OCI-LY1 (cell line): ENCODE results near the gene SERPINB8.
A peak's percentile ranks its signal among the peaks of the same experiment; 100 is the strongest.

Experiments used
- H2AFZ ChIP-seq: fragments of 200-600 bp; sonication (generic), shearing (Covaris generic); 2 replicates; pipeline ENCODE4 v1.6.0; 2014; ENCODE audit warnings: antibody characterized with exemption, mild to moderate bottlenecking, low read length
- H3F3A ChIP-seq: fragments of 200-600 bp; sonication (generic), shearing (Covaris generic); 2 replicates; pipeline ENCODE4 v1.6.0; 2014; ENCODE audit warnings: mild to moderate bottlenecking, antibody characterized with exemption, low read length, moderate library complexity; ENCODE audit not compliant: insufficient read depth
- H3K27ac ChIP-seq: fragments of 200-600 bp; sonication (generic); 2 replicates; pipeline ENCODE4 v1.5.1; 2014; ENCODE audit warnings: low read length, mixed run types, mild to moderate bottlenecking, low read depth; ENCODE audit not compliant: poor library complexity, severe bottlenecking
- H3K27me3 ChIP-seq: fragments of 200-600 bp; sonication (generic); 2 replicates; pipeline ENCODE4 v1.6.0; 2014; ENCODE audit warnings: antibody characterized with exemption, mild to moderate bottlenecking, low read length, moderate library complexity; ENCODE audit not compliant: insufficient read depth
- H3K36me3 ChIP-seq: fragments of 200-600 bp; sonication (generic); 2 replicates; pipeline ENCODE4 v1.6.1; 2014; ENCODE audit warnings: mild to moderate bottlenecking, antibody characterized with exemption, low read length, moderate library complexity, mixed read lengths; ENCODE audit not compliant: insufficient read depth
- H3K4me1 ChIP-seq: fragments of 200-600 bp; sonication (generic); 2 replicates; pipeline ENCODE4 v1.5.1; 2014; ENCODE audit warnings: mild to moderate bottlenecking, low read length, moderate library complexity; ENCODE audit not compliant: insufficient read depth, severe bottlenecking
- H3K4me2 ChIP-seq: fragments of 200-600 bp; sonication (generic), shearing (Covaris generic); 2 replicates; pipeline ENCODE4 v1.6.1; 2014; ENCODE audit warnings: low read length
- H3K4me3 ChIP-seq: fragments of 200-600 bp; sonication (generic); 2 replicates; pipeline ENCODE4 v1.5.1; 2014; ENCODE audit warnings: low read length, low read depth, mild to moderate bottlenecking, mixed read lengths; ENCODE audit not compliant: poor library complexity, severe bottlenecking
- H3K79me2 ChIP-seq: fragments of 200-600 bp; shearing (Covaris generic); 2 replicates; pipeline ENCODE4 v1.6.1; 2016; ENCODE audit warnings: mixed run types, low read length, mixed read lengths; ENCODE audit not compliant: insufficient read depth
- H3K9ac ChIP-seq: fragments of 200-600 bp; sonication (generic), shearing (Covaris generic); 2 replicates; pipeline ENCODE4 v1.6.1; 2014; ENCODE audit warnings: mild to moderate bottlenecking, low read length, mixed read lengths
- H3K9me2 ChIP-seq: fragments of 200-600 bp; sonication (generic), shearing (Covaris generic); 2 replicates; pipeline ENCODE4 v1.6.1; 2014; ENCODE audit warnings: low read depth, mild to moderate bottlenecking, low read length, mixed read lengths
- H3K9me3 ChIP-seq: fragments of 200-600 bp; shearing (Covaris generic); 2 replicates; pipeline ENCODE4 v1.6.1; 2014; ENCODE audit warnings: low read length, mixed read lengths
- H4K20me1 ChIP-seq: fragments of 200-600 bp; sonication (generic), shearing (Covaris generic); 2 replicates; pipeline ENCODE4 v1.6.0; 2016; ENCODE audit warnings: mild to moderate bottlenecking, low read length; ENCODE audit not compliant: insufficient read depth
- EZH2 ChIP-seq: fragments of 200-600 bp; sonication (generic), shearing (Covaris generic); IDR thresholded peaks from 2 replicates; pipeline ENCODE4 v1.8.0; 2017; ENCODE audit warnings: borderline replicate concordance, mixed run types, mild to moderate bottlenecking, antibody characterized with exemption, low read length, moderate library complexity, mixed read lengths
- TF ChIP-seq, protein P1 (sequence below): fragments of 200-600 bp; sonication (generic), shearing (Covaris generic); IDR thresholded peaks from 2 replicates; pipeline ENCODE4 v1.5.1; 2017; ENCODE audit warnings: mild to moderate bottlenecking, antibody characterized with exemption, low read length, moderate library complexity, mixed read lengths

The SERPINB8 gene, protein sequence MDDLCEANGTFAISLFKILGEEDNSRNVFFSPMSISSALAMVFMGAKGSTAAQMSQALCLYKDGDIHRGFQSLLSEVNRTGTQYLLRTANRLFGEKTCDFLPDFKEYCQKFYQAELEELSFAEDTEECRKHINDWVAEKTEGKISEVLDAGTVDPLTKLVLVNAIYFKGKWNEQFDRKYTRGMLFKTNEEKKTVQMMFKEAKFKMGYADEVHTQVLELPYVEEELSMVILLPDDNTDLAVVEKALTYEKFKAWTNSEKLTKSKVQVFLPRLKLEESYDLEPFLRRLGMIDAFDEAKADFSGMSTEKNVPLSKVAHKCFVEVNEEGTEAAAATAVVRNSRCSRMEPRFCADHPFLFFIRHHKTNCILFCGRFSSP

GRCh38 chr18:63969942-63970808, at the start of gene SERPINB8:
SERPINB8 (plus strand) TSS chr18:63970081; CDS start chr18:63978309, 8,228 bp downstream.
- Histone ChIP-seq H3K27ac (no peak within 1 kb of the TSS), H4K20me1 (no peaks in the 10 kb centered on the region), H3K4me2 (peak within 1 kb of the TSS; percentile 65), H3K9ac (peak within 1 kb of the TSS; percentile 43; the same call in 1 of the 2 replicates), H3K9me2 (no peaks in the 10 kb centered on the region), H3K79me2 (no peaks in the 10 kb centered on the region), H3K4me3 (peak within 1 kb of the TSS; percentile 65), H3F3A (no peaks in the 10 kb centered on the region), H3K4me1 (no peaks in the 10 kb centered on the region), H2AFZ (no peak within 1 kb of the TSS; the same call in 1 of the 2 replicates), H3K9me3 (no peaks in the 10 kb centered on the region), H3K36me3 (no peaks in the 10 kb centered on the region), H3K27me3 (0 out of 2 replicates have a peak, but pooled peaks cover 3% of the 10 kb centered on the region)
- TF ChIP-seq, protein P1, sequence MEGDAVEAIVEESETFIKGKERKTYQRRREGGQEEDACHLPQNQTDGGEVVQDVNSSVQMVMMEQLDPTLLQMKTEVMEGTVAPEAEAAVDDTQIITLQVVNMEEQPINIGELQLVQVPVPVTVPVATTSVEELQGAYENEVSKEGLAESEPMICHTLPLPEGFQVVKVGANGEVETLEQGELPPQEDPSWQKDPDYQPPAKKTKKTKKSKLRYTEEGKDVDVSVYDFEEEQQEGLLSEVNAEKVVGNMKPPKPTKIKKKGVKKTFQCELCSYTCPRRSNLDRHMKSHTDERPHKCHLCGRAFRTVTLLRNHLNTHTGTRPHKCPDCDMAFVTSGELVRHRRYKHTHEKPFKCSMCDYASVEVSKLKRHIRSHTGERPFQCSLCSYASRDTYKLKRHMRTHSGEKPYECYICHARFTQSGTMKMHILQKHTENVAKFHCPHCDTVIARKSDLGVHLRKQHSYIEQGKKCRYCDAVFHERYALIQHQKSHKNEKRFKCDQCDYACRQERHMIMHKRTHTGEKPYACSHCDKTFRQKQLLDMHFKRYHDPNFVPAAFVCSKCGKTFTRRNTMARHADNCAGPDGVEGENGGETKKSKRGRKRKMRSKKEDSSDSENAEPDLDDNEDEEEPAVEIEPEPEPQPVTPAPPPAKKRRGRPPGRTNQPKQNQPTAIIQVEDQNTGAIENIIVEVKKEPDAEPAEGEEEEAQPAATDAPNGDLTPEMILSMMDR, result no peak
- no peak for TF ChIP-seq EZH2

DNA sequence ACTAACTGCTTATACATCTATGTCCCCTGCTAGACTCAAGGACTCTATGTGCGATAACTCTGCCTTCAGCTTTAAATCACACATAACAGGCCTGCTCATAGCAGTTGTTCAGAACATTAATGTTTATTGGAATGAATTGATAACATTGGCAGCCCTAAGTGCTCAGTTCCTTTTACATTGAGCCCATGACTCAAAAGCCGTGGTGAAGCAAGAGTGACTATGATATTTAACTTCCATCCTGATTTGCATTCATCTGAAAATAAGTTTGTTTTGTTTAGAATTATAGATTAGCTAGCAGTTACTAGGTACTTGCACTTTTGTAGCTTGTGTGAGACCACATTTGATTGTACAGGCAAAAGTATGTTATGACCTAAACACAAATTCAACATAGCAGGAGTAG, 47.8 kb upstream of the SERPINB8 start:
- no peaks in the 10 kb centered on the region for H4K20me1 ChIP-seq
- no peaks in the 10 kb centered on the region for H3K9me2 ChIP-seq
- no peaks in the 10 kb centered on the region for H3K36me3 ChIP-seq
- H2AFZ ChIP-seq, result no peak overlapping the region
- no peak overlapping the region for H3K9ac ChIP-seq
- H3K4me1 ChIP-seq, result no peaks in the 10 kb centered on the region
- no peaks in the 10 kb centered on the region for H3K9me3 ChIP-seq
- TF ChIP-seq, protein P1, result no peak
- TF ChIP-seq EZH2, result no peak
- H3K4me2 ChIP-seq, result no peak overlapping the region
- no peak overlapping the region for H3K27ac ChIP-seq
- no peaks in the 10 kb centered on the region for H3K79me2 ChIP-seq
- no peaks in the 10 kb centered on the region for H3F3A ChIP-seq
- H3K4me3 ChIP-seq, result no peak overlapping the region
- no peaks in the 10 kb centered on the region for H3K27me3 ChIP-seq

DNA sequence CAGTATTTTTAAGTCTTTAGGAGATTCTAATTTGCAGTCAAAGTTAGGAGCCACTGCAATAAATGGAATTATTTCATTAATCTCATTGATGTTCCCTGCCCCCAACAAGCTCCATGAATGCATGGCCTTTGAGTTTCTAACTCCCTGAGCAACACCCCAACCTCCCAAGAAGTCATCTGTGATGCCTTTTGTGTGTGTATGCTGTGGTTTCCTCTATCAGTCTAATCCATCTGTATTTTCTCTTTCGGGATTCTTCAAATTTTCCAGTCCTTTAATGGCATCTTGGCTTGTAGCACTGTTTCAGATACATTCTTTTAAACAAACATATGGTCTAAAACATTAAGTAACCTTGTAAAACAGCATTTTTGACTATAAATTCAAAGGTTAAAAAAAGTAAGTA, 45.3 kb upstream of the SERPINB8 start:
- no peaks in the 10 kb centered on the region for H4K20me1 ChIP-seq

More for the DNA sequence above, 45.3 kb upstream of the SERPINB8 start:
- H3K4me2 ChIP-seq, result no peak overlapping the region
- no peaks in the 10 kb centered on the region for H3K36me3 ChIP-seq
- H3K27me3 ChIP-seq, result no peaks in the 10 kb centered on the region
- no peaks in the 10 kb centered on the region for H3F3A ChIP-seq
- no peak for TF ChIP-seq EZH2
- TF ChIP-seq, protein P1, result no peak
- H3K9me2 ChIP-seq, result no peaks in the 10 kb centered on the region
- no peak overlapping the region for H3K9ac ChIP-seq
- no peak overlapping the region for H3K27ac ChIP-seq
- no peaks in the 10 kb centered on the region for H3K4me1 ChIP-seq
- no peak overlapping the region for H2AFZ ChIP-seq
- H3K9me3 ChIP-seq, result no peaks in the 10 kb centered on the region
- no peak overlapping the region for H3K4me3 ChIP-seq
- H3K79me2 ChIP-seq, result no peaks in the 10 kb centered on the region
